ENCODE data around the gene POLD3. TPM values are rescaled to one million over a fixed set of nuclear protein-coding genes. Genes with fewer than 3 reads are reported as not detected.
"Not testable (repeated sequence)": the region's sequence is repeated elsewhere in the genome, so short reads cannot be mapped to it uniquely, and the experiment has no call there.

The POLD3 gene
- total RNA-seq, 2 experiments from 2014 or later, result 4.6 to 5.2 TPM

GRCh38 chr11:74648894-74649293 lies 56.5 kb downstream of the POLD3 start:
- no peaks in the 10 kb centered on the region for H3K27me3 ChIP-seq (ENCODE audit: control insufficient read depth in 1 of 2, insufficient read depth in 2 of 2, low read length in 2 of 2)
- no peaks in the 10 kb centered on the region for H3K36me3 ChIP-seq (ENCODE audit: insufficient read depth, low read length)
- Mint-ChIP-seq H3K36me3 (ENCODE audit: low read depth) (peaks cover 30% of the 10 kb centered on the region), H3K4me3 (no peak overlapping the region), H3K9me3 (no peaks in the 10 kb centered on the region), H3K4me1 (ENCODE audit: low read depth) (no peaks in the 10 kb centered on the region), H3K27me3 (no peaks in the 10 kb centered on the region), H3K27ac (no peak overlapping the region)
- ChIA-PET CTCF (no interaction called here), POLR2A (no interaction called here)
- DNase-seq, result no peak
- no peak for ATAC-seq (ENCODE audit: poor library complexity)
- intact Hi-C loops (cut with DNase I, micrococcal nuclease), result no loop called here
- no peak overlapping the region for H3K27ac ChIP-seq (ENCODE audit: low read depth in 1 of 2, low read length in 2 of 2)
- no peaks in the 10 kb centered on the region for H3K4me1 ChIP-seq (ENCODE audit: insufficient read depth, low read length)
- no peaks in the 10 kb centered on the region for H3K9me3 ChIP-seq (ENCODE audit: control insufficient read depth in 1 of 2, insufficient read depth in 1 of 2, low read length in 2 of 2)
- TF ChIP-seq CTCF (IDR thresholded peaks at IDR 0.05), result no peak
- no peak overlapping the region for H3K4me3 ChIP-seq (ENCODE audit: low read length)

- Histone ChIP-seq H3K27ac (ENCODE audit: low read depth in 1 of 2, low read length in 2 of 2) (no peak overlapping the region), H3K9me3 (ENCODE audit: control insufficient read depth in 1 of 2, insufficient read depth in 1 of 2, low read length in 2 of 2) (no peaks in the 10 kb centered on the region), H3K27me3 (ENCODE audit: control insufficient read depth in 1 of 2, insufficient read depth in 2 of 2, low read length in 2 of 2) (no peaks in the 10 kb centered on the region), H3K4me1 (ENCODE audit: insufficient read depth, low read length) (no peaks in the 10 kb centered on the region), H3K36me3 (ENCODE audit: insufficient read depth, low read length) (no peaks in the 10 kb centered on the region), H3K4me3 (ENCODE audit: low read length) (no peak overlapping the region)
- H3K9me3 Mint-ChIP-seq, result no peaks in the 10 kb centered on the region
- POLR2A ChIA-PET, result no interaction called here
- no peaks in the 10 kb centered on the region for H3K27me3 Mint-ChIP-seq
- ATAC-seq (ENCODE audit: poor library complexity) (no peak), DNase-seq (no peak)
- no peaks in the 10 kb centered on the region for H3K4me1 Mint-ChIP-seq (ENCODE audit: low read depth)
- intact Hi-C loops (cut with DNase I, micrococcal nuclease), result no loop called here
- no peak overlapping the region for H3K27ac Mint-ChIP-seq
- no peak overlapping the region for H3K4me3 Mint-ChIP-seq
- peaks cover 17% of the 10 kb centered on the region for H3K36me3 Mint-ChIP-seq (ENCODE audit: low read depth)
- CTCF ChIA-PET, result no interaction called here
- TF ChIP-seq CTCF (IDR thresholded peaks at IDR 0.05), result no peak
Observed at GRCh38 chr11:74650498-74650897, 58.1 kb downstream of the POLD3 start.

- Histone ChIP-seq H3K9me3 (ENCODE audit: control insufficient read depth in 1 of 2, insufficient read depth in 1 of 2, low read length in 2 of 2) (peaks cover 0 to 3% of the 10 kb centered on the region in 2 experiments), H3K27me3 (ENCODE audit: control insufficient read depth in 1 of 2, insufficient read depth in 2 of 2, low read length in 2 of 2) (no peaks in the 10 kb centered on the region), H3K4me1 (ENCODE audit: insufficient read depth, low read length) (no peaks in the 10 kb centered on the region), H3K27ac (ENCODE audit: low read depth in 1 of 2, low read length in 2 of 2) (no peak overlapping the region), H3K36me3 (ENCODE audit: insufficient read depth, low read length) (no peaks in the 10 kb centered on the region), H3K4me3 (ENCODE audit: low read length) (no peak overlapping the region)
- Mint-ChIP-seq H3K4me1 (ENCODE audit: low read depth) (no peaks in the 10 kb centered on the region), H3K4me3 (no peak overlapping the region), H3K27ac (no peak overlapping the region), H3K27me3 (no peaks in the 10 kb centered on the region), H3K9me3 (peaks cover 4% of the 10 kb centered on the region), H3K36me3 (ENCODE audit: low read depth) (peaks cover 33% of the 10 kb centered on the region)
- ChIA-PET CTCF (no interaction called here), POLR2A (no interaction called here)
- DNase-seq, result no peak
- intact Hi-C loops (cut with DNase I, micrococcal nuclease), result no loop called here
- no peak for ATAC-seq (ENCODE audit: poor library complexity)
- TF ChIP-seq CTCF (IDR thresholded peaks at IDR 0.05), result no peak
Observed at GRCh38 chr11:74654976-74655375, 62.6 kb downstream of the POLD3 start.

GRCh38 chr11:74659124-74659523 lies 66.7 kb downstream of the POLD3 start:
- not testable (repeated sequence) for H3K27ac Mint-ChIP-seq

More at GRCh38 chr11:74659124-74659523, 66.7 kb downstream of the POLD3 start:
- H3K36me3 ChIP-seq (ENCODE audit: insufficient read depth, low read length); DNase-seq; H3K4me1 ChIP-seq (ENCODE audit: insufficient read depth, low read length); H3K27me3 Mint-ChIP-seq; H3K27ac ChIP-seq (ENCODE audit: low read depth in 1 of 2, low read length in 2 of 2); POLR2A ChIA-PET; intact Hi-C loops (cut with DNase I, micrococcal nuclease); CTCF ChIA-PET; H3K4me1 Mint-ChIP-seq (ENCODE audit: low read depth); H3K9me3 ChIP-seq (ENCODE audit: control insufficient read depth in 1 of 2, insufficient read depth in 1 of 2, low read length in 2 of 2); H3K4me3 ChIP-seq (ENCODE audit: low read length); H3K27me3 ChIP-seq (ENCODE audit: control insufficient read depth in 1 of 2, insufficient read depth in 2 of 2, low read length in 2 of 2); H3K4me3 Mint-ChIP-seq; ATAC-seq (ENCODE audit: poor library complexity): not testable (repeated sequence)
- peaks cover 30% of the 10 kb centered on the region for H3K36me3 Mint-ChIP-seq (ENCODE audit: low read depth)
- H3K9me3 Mint-ChIP-seq, result peaks cover 14% of the 10 kb centered on the region
